ENCODE measurements around the gene EGLN2. TPM values are rescaled to one million over a fixed set of nuclear protein-coding genes. Genes with fewer than 3 reads are reported as not detected.
"Not testable (repeated sequence)": the region's sequence is repeated elsewhere in the genome, so short reads cannot be mapped to it uniquely, and the experiment has no call there.

The EGLN2 gene
- total RNA-seq, 1 donor from 2014 or later, result 78.9 TPM

GRCh38 chr19:40755791-40756190 lies 43.2 kb upstream of the EGLN2 start:
- H3K4me3 ChIP-seq (ENCODE audit: low read depth, low read length), result no peak overlapping the region
- no peak for TF ChIP-seq CTCF (conservative IDR thresholded peaks at IDR 0.05; ENCODE audit: low read depth, low read length)
- DNase-seq (ENCODE audit: low read depth), result no peak

GRCh38 chr19:40756502-40757110 lies 42.4 kb upstream of the EGLN2 start:
- TF ChIP-seq CTCF (conservative IDR thresholded peaks at IDR 0.05; ENCODE audit: low read depth, low read length), result no peak
- H3K4me3 ChIP-seq (ENCODE audit: low read depth, low read length), result no peak overlapping the region
- DNase-seq (ENCODE audit: low read depth), result no peak

GRCh38 chr19:40758491-40758890 lies 40.5 kb upstream of the EGLN2 start:
- H3K4me3 ChIP-seq (ENCODE audit: low read depth, low read length), result no peak overlapping the region
- TF ChIP-seq CTCF (conservative IDR thresholded peaks at IDR 0.05; ENCODE audit: low read depth, low read length), result no peak
- no peak for DNase-seq (ENCODE audit: low read depth)

GRCh38 chr19:40759352-40759751 lies 39.6 kb upstream of the EGLN2 start:
- no peak for DNase-seq (ENCODE audit: low read depth)
- no peak for TF ChIP-seq CTCF (conservative IDR thresholded peaks at IDR 0.05; ENCODE audit: low read depth, low read length)
- H3K4me3 ChIP-seq (ENCODE audit: low read depth, low read length), result no peak overlapping the region

GRCh38 chr19:40762754-40763470 lies 36.1 kb upstream of the EGLN2 start:
- no peak overlapping the region for H3K4me3 ChIP-seq (ENCODE audit: low read depth, low read length)
- DNase-seq (ENCODE audit: low read depth), result no peak
- TF ChIP-seq CTCF (conservative IDR thresholded peaks at IDR 0.05; ENCODE audit: low read depth, low read length), result no peak

GRCh38 chr19:40763526-40763925 lies 35.5 kb upstream of the EGLN2 start:
- no peak for TF ChIP-seq CTCF (conservative IDR thresholded peaks at IDR 0.05; ENCODE audit: low read depth, low read length)
- H3K4me3 ChIP-seq (ENCODE audit: low read depth, low read length), result no peak overlapping the region
- no peak for DNase-seq (ENCODE audit: low read depth)

GRCh38 chr19:40763963-40764362 lies 35.0 kb upstream of the EGLN2 start:
- no peak for DNase-seq (ENCODE audit: low read depth)
- no peak for TF ChIP-seq CTCF (conservative IDR thresholded peaks at IDR 0.05; ENCODE audit: low read depth, low read length)
- H3K4me3 ChIP-seq (ENCODE audit: low read depth, low read length), result no peak overlapping the region

- not testable (repeated sequence) for H3K4me3 ChIP-seq (ENCODE audit: low read depth, low read length); DNase-seq (ENCODE audit: low read depth)
These were observed 32.6 kb upstream of the EGLN2 start for GRCh38 chr19:40766385-40766784.
